CD4-positive, alpha-beta T cell treated with Interleukin-15 for 1 hour (primary cell): ENCODE data around the gene ATP13A4.

Experiments used
- DNase-seq: peaks from one replicate; pipeline ENCODE4 v3.0.0-alpha.2; 2020

ATP13A4 gene

GRCh38 chr3:193387596-193387995, 167.1 kb downstream of the ATP13A4 start:
- no peak for DNase-seq

GRCh38 chr3:193378706-193379105, 176.0 kb downstream of the ATP13A4 start, which contains the start of gene ATP13A5:
Gene ATP13A5, minus strand, starts transcription at chr3:193378753. Its CDS starts 28 bp downstream, at chr3:193378725.
- no peak for DNase-seq

GRCh38 chr3:193377591-193377990, 177.1 kb downstream of the ATP13A4 start:
- no peak for DNase-seq

GRCh38 chr3:193375614-193376013, 179.1 kb downstream of the ATP13A4 start:
- no peak for DNase-seq

- DNase-seq, result no peak
Observed at GRCh38 chr3:193372783-193373182, 181.9 kb downstream of the ATP13A4 start.

GRCh38 chr3:193367868-193368267, 186.8 kb downstream of the ATP13A4 start:
- no peak for DNase-seq

GRCh38 chr3:193357291-193357690, 197.4 kb downstream of the ATP13A4 start:
- DNase-seq, result no peak

- DNase-seq, result no peak
Observed at GRCh38 chr3:193354423-193354822, 200.3 kb downstream of the ATP13A4 start.
